Purkinje cell (primary cell): ENCODE results near the gene UBE2D1. TPM values are rescaled to one million over a fixed set of nuclear protein-coding genes. Genes with fewer than 3 reads are reported as not detected.

ENCODE experiments used
- polyA plus RNA-seq: library from polyadenylated mRNA; unstranded; fragments of >200 nt; fragmentation: Nextera tagmentation; gene quantifications from 2 replicates; pipeline ENCODE4 v1.2.1, GENCODE V29; 2014

The UBE2D1 gene
- polyA plus RNA-seq, result 66.6 and 71.4 TPM in 2 replicates

DNA sequence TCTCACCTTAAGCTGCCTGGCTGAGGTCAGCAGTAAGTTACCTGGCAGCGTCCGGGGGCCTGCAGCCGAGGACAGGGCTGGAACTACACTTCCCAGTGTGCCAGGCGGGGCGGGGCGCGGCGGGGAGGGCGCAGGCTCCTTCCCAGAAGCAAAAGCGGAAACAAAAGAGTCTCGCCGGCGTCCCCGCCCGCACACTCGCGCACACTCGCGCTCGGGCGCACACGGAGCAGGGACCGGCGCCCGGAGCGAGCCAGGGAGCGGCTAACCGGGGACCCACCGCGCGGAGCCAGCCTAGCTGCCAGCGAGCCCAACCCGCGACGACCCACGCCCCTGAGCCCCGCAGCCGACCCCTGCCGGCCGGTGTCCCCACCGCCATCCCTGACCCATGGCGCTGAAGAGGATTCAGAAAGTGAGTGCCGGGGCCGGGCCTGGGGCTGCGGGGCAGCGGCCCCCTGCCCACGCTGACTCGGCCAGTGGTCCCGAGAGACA, at the start of gene UBE2D1:
Gene UBE2D1 (plus strand): TSS at position 190 of the 489 bp plus-strand sequence. CDS start 196 bp downstream, at position 386.

DNA sequence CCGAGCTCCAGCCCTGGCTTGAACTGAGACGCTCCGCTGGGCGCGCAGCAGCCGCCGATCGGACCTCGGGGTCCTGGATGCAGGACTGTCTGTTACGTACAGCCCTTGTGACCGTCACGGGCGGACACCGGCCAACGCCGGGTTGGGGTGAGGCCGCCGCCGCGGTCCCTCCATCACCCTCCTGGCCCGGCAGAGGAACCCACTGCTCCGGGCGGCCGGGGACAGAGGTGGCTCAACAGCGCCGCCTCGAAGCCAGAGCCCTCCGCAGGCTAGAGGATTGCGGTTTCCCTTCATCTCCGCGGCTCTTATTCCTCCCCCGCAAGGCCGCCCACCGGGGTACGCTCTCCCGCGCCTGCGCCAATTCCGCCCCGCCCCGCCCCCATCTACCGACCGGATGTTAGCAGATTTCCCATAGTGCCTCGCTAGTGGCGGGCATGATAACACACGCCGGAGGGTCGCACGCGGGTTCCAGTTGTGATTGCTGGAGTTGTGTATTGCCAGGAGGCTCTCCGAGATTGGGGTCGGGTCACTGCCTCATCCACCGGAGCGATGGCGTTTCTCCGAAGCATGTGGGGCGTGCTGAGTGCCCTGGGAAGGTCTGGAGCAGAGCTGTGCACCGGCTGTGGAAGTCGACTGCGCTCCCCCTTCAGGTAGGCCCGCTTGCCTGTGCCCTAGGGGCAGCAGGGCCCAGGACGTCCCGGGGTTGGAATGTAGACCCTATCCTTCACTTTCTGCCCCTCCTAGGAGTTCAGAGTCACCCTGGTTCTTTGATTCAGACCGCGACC, 50.4 kb downstream of the UBE2D1 start, which contains the start of gene TFAM:
Gene TFAM (plus strand): TSS at position 412 of the 785 bp plus-strand sequence. CDS start 138 bp downstream, at position 550.

Other genes starting within 250 kb of the UBE2D1 start
- gene IPMK, start 67.1 kb upstream of the UBE2D1 start, polyA plus RNA-seq, result 2.8 and 4.3 TPM in 2 replicates
- gene CISD1, start 65.8 kb upstream of the UBE2D1 start, polyA plus RNA-seq, result 730 and 889 TPM in 2 replicates
- gene TFAM, start 50.4 kb downstream of the UBE2D1 start, polyA plus RNA-seq, result 27.4 and 29.8 TPM in 2 replicates
- not detected in 2 replicates for gene BICC1, start 177.9 kb downstream of the UBE2D1 start, polyA plus RNA-seq